ENCODE measurements around the gene AFF4.

Gene AFF4

DNA sequence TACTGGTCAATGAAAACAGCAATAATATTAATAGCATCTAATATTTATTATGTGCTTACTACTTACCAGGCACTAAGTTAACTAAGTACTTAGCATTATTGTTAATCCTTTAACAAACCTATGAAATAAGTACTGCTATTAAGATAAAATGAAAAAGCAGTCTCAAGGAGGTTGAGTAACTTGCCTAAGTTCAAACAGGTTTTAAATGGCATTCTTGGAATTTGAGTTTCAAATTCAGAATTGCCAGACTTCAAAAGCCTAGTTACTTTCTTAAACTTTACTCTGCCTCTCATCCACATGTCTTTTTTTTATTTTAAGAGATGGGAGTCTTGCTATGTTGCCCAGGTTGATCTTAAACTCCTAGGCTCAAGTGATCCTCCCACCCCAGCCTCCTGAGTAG lies 73.9 kb downstream of the AFF4 start:
- no peak for DNase-seq (ENCODE audit: low spot score)

DNA sequence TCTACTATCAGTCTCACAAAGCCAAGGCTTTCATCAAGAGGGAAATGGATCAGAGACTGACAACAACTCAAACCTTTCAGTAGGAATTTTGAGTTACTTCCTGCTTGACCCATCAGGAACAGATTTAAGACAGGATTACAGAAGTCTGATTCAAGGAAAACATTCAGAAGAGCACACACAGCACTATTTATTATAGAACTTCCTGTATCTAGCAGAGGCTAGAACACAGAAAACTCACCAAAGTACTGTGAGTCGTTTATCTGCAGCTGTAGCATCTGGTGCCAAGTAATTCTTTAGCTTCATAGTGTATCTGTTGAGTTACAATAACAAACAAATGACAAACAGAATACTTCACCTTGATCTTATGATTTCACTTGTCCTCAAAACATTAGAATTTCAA lies 76.2 kb downstream of the AFF4 start:
- no peak for DNase-seq (ENCODE audit: low spot score)

DNA sequence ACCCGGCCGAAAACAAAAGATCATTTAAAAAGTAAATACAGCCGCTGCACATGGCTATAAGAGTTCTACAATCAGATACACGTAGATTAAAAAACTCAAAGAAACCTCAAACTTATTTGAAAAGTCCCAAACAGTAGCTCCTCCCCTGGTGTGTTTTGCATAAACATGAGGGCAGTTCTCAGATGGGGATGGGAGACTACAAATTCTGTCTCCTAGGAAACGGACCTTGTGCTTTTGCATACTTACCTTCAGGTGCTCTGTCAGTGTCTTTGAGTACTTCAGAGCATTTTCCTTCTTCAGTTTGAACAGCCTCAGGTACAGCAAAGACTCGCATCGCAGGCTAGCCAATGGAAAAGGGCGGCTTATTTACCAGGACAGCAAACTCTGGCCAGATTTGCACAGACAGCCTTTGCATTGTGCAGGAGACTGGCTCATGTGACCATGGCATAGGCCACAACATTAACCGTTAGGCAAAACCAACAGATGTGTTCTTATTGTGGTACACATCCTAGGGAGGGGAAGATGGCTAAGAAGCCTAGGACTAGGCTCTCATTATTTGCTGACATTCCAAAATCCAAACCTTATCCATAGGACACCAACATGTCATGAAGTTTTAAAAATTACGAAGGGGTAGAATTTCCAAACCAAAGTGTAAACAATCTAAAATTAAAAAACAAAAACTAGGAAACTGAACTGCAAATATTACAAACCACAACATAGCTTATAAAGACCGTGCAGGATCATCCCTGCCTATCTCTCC lies 77.2 kb downstream of the AFF4 start:
- no peak for DNase-seq (ENCODE audit: low spot score)

DNA sequence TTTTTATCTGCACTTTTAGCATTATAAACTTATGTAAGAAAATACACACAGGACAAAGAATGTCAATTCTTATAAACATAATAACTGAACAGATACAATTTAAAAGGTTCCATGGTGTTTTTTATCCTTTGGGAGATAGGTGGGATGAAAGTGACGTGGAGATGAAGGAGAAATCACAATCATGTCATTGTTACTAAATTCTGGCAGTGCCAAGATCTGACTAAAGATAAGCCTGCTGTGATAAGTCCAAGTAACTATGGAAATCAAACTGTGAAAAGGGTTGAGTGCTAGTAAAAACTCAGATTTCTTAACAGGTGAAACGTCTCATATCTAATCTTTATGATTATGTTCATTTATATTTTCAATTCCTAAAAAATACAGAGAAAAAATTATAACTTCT lies 78.9 kb downstream of the AFF4 start:
- no peak for DNase-seq (ENCODE audit: low spot score)

DNA sequence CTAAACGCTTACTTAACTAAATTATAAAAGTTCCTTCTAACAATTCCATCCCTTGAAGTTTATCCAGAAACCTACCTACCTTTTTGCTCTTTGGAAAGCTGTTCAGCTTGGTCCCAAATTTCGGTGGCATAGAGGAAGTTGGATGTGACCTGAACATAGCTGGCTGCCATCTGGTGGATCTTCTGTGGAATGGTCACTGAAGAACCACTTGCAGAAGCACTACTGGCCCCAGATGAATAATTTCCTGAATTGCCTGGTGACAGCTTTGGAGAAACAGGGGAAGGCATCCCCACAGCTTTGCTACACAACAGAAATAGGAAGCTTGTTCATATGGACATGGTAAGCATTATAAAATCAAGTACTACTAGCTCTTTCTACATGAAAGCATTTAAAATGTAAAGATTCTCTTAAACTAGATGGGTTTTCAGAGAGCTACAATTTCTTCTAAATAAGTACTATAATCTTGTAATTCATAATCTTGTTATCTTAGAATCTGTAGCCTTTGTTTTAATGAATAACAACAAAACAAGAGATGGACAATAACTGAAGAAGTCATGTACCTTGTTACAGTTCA lies 80.1 kb downstream of the AFF4 start:
- peak; percentile 46 for DNase-seq (ENCODE audit: low spot score)

DNA sequence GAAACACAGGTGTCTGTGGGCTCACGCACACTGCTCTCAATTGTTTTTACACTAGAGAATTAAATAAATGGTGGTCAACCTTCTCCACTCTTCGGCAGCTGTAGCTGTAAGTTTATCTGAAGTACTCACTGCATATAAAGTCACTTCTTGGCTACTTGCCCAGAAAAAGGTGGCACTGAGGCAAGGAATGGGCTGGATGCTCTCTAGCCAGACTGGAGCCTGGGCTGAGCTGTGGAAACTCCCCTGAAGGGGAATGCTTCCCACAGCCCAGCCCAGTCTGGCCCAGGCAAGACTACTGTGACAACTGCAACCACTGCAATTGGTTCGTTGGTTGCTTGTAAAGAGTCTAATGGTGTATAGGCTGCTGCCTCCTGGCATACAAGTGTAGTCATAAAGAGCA lies 85.5 kb downstream of the AFF4 start:
- no peak for DNase-seq (ENCODE audit: low spot score)

DNA sequence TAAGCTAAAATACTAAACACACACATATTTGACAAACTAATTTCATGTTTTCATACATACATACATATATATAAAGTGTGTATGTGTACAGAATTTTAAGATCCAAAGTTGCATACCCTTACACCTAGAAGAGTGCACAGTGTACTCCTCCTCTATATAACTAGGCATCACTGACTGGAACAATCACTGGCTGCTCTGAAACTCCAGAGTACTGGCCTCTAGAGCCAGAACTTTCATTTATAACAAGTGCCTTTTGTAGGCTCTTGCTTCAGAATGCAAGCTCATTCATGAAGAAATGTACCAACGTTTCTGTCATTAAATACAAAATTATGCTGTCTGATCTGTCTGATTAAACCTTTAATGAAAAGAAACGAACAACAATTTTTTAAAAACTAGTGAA lies 86.0 kb downstream of the AFF4 start:
- DNase-seq (ENCODE audit: low spot score) = no peak

DNA sequence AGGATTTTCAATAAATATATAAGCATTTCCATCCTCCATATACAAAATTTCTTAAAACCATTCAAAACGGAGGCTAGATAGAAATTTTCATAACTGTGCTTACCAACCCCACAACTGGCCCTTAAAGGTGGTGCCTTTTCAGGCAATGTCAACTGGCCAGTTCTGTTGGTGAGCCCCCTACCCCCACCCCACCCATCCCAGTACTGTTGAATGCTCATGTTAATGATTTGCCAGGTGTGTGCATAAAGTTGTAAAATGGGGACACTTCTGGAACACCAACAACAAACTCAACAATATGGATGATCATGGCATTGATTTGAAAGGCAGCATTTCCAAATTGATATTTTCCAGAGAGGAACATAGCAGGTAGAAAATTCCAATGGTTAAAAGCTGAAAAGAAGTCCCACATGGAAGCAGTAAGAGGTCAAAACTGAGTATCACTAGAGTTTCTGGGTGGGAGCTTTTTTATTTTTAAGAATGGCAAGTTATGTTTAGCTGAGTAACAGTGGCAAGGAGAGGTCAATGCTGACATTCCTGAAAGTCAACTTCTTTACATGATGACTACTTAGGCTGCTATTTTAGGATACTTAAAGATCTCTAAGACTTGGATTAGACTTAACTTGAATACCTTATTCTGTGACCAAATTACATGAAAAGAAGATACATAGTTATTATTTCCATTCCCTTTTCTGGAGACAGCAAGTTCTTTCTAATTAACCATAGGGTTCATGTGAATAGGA lies 87.2 kb downstream of the AFF4 start:
- no peak for DNase-seq (ENCODE audit: low spot score)

DNA sequence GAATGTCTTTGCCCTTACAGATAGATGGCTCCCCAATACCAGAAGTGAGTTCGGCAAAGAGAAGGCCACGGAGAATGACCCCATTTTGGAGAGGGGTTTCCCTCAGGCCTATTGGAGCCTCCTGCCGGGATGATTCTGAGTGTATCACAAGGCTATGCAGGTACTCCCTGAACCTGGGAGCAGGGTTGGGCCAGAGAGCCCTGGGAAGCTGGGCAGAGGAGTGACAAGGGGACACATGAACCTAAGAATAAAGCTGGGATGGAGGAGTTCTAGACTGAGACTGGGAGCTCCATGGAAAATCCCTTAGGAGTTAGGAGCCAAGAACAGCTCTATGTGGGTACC lies 89.5 kb downstream of the AFF4 start:
- DNase-seq (ENCODE audit: low spot score) = no peak

DNA sequence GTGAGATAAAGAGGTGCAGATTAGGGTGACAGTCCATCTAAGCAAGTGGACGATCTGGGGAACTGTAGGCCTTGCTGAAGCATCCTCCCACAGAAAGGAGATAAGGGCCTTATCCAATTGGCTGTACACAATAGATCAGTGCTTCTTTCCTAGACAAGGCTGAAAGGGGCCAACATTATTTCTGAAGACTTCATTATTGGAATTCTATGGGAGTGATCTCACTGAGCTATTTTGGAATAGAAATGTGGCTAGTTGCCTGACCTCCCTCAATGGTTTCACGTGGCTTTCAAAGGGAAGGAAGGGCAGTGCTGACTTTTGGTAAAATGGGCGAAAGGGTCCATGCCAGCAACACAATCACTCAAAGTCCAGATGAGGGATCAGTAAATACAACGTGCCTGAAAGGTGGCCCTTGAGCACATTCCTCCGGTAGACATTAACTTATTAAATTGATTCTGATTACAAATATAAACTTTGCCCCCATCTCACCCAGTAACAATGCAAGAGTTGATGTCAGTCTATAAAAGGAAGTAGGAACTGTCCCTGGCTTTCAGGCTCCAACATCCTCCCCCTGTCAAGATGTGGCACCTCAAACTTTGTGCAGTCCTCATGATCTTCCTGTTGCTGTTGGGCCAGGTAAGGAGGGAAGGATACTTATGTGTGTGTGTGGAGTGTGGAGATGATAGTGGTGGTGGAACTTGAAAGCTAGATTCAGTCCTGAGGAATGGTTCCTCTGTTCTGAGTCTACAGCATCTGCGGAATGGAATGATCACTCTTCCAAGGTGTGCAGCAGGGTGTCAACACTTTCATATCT lies 90.1 kb downstream of the AFF4 start, which contains the start of gene LEAP2:
Gene LEAP2, plus strand, starts transcription at position 550 of the 811 bp plus-strand sequence. Its CDS starts 27 bp downstream, at position 577.
- no peak for DNase-seq (ENCODE audit: low spot score)

DNA sequence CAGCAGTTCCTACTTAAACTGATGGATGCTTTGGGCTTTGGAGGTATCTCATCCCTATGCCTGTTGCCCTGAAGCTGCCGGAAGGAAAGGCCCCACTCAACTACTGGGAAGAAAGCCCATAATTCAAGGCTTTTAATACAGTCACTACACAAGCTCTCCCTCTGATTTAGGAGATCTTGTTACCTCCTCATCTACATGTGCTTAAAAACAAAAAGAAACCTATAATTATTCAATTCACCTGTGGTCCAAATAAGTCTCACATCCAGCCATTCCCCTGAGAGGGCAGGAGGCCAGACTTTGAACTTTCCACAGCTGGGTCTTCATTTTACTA lies 90.7 kb downstream of the AFF4 start:
- no peak for DNase-seq (ENCODE audit: low spot score)

DNA sequence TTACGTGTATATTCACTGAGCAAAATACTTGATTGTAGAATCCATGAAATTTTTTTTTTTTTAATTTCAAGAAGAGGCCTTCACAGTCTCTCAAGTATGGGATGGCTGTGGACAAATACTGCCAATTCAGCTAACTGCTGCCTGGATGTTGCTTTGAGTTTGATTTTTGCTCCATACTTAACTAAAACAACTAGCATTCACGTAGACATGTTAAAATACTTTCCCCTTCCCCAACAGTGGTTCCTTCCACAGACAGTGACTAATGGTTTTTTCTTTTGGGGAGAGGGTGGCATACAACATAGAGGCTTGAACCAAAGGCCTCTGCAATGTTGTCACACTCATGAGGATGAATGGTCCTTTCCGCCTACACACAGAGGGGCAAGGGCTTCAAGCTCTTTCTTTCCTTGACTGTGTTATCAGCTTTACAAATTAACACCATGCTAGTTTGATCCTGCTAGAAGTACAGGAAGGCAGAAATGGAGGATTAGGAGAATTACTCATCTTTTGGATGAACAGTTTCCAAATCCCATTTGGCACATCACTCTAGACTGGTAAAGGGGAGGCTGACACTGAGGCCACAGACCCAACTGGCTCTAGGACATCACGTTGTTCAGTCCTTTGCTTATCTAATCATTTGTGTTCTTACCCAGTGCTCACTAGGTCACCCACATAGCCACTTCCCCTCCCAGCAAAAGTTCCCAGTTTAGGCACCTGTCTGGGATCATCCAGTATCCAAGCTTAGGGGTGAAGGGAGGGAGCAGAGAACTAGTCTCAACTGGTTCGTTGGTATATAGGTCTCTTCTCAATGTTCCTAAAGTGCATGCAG lies 91.8 kb downstream of the AFF4 start:
- no peak for DNase-seq (ENCODE audit: low spot score)

DNA sequence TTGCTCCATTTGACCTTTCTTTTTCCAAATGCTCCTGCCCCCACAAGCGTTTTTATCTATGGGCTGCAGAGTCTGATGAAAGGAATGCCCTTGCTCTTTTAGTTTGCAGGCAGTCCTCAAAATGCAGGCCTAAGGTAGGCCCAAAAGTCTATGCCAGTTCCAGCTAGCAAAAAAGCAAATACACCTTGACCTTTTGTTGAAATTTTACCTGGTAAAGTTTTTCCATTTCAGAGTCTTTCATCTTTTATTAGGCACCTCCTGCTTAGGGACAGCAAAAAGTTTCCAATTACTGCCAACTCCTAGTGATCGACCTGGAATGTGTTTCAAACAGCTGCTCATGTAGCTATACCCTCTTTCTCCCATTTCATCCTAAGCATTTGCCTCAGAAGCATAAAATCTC lies 92.6 kb downstream of the AFF4 start:
- DNase-seq (ENCODE audit: low spot score) = no peak

DNA sequence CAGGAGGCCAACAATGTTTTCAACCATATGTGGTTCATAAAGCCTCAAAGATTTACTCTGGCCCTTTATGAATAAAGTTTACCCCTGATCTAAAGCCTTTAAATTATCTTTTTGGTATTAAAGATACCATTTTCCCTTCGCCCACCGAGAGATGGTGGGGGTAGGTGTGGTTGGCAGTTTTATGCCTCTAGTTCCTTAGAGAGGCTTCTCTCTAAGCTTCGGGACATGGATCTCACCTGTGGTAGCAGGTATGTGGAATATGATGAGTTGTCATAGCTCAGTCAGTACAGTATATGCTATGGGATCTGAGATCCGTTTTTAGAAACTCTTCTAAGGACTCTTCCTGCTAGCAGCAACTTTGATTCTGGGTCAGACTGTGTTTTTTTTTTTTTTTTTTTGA lies 94.7 kb downstream of the AFF4 start:
- DNase-seq (ENCODE audit: low spot score) = no peak

DNA sequence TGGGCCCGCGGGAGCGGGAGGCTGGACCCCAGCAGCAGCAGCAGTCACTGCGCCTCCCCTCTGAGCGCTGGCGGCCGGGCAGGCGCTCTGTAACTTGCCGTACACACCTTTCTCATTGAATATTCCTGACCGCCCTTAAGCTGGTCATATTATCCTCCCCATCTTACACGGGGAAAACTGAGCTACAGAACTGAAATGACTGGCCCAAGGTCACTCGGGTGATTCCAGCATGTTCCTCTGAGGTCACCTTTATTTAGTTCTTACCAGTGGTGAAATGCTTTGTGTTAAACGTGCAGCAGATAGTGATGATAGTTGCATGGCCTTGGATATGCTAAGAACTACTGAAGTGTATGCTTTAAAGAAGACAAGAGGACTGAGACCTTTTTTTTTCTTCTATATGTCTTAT lies 96.4 kb downstream of the AFF4 start:
- DNase-seq (ENCODE audit: low spot score) = no peak

DNA sequence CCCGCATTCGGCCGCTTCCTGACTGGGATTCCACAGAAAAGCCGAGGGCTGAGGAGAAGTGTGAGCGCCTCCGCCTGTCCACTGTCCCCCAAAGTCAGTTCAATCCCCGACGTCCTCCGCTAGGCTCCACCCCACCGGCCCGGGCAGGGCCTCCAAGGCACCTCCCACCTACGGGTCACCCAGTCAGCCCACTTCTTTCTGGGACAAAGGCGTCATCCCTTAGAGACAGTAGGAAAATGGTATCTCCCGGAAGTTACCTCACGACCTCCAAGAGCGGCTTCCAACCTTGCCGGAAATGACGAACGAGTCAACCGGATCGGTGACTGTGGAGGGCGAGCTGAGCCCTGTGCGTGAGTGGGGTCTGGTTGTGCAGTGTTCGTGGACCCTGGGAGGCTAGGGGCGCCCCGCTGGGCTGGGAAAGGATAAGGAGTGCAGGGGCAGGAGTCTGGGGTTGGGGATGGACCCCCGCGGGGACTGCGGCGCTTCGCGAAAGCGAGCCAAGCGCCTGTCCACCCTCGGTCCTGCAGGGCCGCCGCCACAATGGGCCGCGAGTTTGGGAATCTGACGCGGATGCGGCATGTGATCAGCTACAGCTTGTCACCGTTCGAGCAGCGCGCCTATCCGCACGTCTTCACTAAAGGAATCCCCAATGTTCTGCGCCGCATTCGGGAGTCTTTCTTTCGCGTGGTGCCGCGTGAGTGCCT lies 96.9 kb downstream of the AFF4 start, which contains the start of the genes GDF9 and UQCRQ:
Gene GDF9, minus strand, starts transcription at position 128 of the 704 bp plus-strand sequence. CDS start 1,936 bp downstream, outside the sequence.
Gene UQCRQ, plus strand, starts transcription at position 301 of the 704 bp plus-strand sequence. Its CDS starts 240 bp downstream, at position 541.
- DNase-seq (ENCODE audit: low spot score) = peak; percentile 91

DNA sequence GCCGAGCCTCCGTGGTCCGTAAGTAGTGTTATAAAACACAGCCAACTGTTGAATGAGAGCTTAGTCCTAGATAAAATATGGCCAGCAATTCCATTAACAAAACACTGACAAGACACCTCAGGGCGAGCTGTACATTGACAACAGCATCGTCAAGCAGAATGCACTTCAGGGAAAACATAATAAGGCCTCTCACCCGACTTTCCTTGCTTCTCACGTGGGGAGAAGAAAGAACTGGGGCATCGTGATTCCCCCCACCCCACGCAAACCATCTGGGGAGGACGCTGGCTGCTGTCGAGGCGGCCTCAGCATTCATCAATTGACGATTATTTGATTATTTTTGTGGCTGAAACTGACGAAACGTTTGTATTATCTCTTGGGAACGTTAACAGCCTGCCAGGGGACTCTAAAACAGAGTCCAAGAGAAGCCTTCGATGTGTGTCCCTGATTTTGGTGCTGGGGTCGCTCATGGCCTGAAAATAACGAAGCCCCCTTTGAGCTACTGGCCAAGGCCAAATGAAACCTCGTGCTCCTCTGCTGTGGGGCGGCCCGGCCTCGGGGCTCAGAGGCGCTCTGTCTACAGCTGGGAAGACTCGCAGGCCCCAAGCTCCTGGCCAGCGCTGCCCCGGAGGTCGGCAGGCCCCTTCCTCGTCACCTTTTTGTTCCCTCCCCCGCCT lies 97.6 kb downstream of the AFF4 start:
- no peak for DNase-seq (ENCODE audit: low spot score)

DNA sequence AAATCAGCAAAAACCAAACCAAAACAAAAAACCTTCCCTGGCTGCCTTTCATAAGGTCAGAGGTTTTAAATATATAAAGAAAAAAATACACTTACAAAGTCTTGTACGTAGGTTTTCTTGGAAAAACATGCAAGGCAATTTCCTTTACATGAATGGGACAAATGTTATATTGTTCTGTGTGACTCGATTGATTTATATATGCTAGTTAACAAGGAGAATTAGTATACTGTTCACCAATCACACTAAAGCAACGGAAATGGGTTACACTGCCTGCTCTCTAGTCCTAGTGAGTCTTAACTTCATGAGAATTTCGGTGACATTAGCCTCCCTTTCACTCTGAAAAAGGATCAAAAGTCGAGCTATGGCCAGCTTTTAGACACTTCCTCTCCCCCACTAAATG lies 102.7 kb downstream of the AFF4 start:
- no peak for DNase-seq (ENCODE audit: low spot score)

DNA sequence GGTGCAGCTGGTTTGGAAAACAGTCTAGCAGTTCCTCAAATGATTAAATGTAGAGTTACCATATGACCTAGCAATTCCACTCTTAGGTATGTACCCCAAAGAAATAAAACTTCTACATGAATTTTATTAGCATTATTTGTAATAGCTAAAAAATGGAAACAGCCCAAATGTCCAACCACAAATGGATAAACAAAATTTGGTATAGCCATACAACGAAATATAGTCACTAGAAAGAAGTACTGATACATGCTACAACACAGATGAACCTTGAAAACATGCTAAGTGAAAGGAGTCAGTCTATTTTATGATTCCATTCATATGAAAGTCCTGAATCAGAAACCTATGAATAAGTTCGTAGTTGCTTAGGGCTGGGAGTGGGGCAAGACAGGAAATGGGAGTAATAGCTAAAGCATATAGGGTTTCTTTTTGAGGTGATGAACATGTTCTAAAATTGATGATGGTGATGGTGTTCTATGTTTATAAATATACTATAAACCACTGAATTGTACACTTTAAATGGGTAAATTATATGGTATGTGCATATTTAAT lies 103.5 kb downstream of the AFF4 start:
- no peak for DNase-seq (ENCODE audit: low spot score)

DNA sequence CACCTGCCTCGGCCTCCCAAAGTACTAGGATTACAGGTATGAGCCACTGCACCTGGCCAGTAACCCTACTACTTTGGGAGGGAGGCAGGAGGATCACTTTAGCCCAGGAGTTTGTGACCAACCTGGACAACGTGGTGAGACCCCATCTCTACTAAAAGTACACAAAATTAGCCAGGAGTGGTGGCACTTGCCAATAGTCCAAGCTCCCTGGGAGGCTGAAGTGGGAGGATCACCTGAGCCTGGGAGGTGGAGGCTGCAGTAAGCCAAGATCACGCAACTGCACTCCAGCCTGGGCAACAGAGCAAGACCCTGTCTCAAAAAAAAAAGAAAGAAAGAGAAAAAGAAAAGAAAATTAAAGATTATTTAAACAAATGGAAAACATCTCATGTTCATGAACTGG lies 107.4 kb downstream of the AFF4 start:
- no peak for DNase-seq (ENCODE audit: low spot score)
